Vagina (tissue), 2 donors: Measurements from ENCODE around the gene LBH.

Experiments
- POLR2A ChIP-seq, 2 donors: fragments of 450-650 bp; IDR thresholded peaks; one replicate each; pipeline ENCODE4 v1.6.1; 2017; ENCODE audit warnings: antibody characterized with exemption in 2 of 2, mild to moderate bottlenecking in 2 of 2, moderate library complexity in 2 of 2
- POLR2AphosphoS5 ChIP-seq, 2 donors: sonication (generic); formaldehyde crosslinking; IDR thresholded peaks; one replicate each; pipeline ENCODE4 v1.9.0; 2017; ENCODE audit warnings: antibody characterized with exemption in 2 of 2, mild to moderate bottlenecking in 2 of 2, low read depth in 1 of 2; ENCODE audit not compliant: insufficient read depth in 1 of 2
- TF ChIP-seq, protein P1 (sequence below), 3 experiments: fragments of 450-650 bp in 2 of 3; fragments of 200-600 bp in 1 of 3; sonication (generic) in 1 of 3; IDR thresholded peaks; one replicate each; pipeline ENCODE4 v1.5.1; 2017 to 2019; ENCODE audit warnings: antibody characterized with exemption in 3 of 3, mild to moderate bottlenecking in 2 of 3, moderate library complexity in 2 of 3

DNA sequence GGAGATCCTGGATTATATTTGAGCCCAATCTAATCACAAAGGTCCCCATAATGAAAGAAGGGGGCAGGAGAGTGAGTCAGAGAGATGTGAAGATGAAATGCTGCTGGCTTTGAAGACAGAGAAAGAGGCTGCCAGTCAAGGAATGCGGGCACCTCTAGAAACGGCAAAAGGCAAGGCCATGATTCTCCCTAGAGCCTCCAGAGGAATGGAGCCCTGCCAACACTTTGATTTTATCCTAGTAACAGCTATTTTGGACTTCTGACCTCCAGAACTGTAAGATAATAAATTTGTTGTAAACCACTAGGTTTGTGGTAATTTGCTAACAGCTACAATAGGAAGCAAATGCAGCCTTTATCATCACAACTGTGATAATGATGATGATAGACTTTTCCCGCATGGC, 32.9 kb downstream of the LBH start:
- TF ChIP-seq, protein P1, sequence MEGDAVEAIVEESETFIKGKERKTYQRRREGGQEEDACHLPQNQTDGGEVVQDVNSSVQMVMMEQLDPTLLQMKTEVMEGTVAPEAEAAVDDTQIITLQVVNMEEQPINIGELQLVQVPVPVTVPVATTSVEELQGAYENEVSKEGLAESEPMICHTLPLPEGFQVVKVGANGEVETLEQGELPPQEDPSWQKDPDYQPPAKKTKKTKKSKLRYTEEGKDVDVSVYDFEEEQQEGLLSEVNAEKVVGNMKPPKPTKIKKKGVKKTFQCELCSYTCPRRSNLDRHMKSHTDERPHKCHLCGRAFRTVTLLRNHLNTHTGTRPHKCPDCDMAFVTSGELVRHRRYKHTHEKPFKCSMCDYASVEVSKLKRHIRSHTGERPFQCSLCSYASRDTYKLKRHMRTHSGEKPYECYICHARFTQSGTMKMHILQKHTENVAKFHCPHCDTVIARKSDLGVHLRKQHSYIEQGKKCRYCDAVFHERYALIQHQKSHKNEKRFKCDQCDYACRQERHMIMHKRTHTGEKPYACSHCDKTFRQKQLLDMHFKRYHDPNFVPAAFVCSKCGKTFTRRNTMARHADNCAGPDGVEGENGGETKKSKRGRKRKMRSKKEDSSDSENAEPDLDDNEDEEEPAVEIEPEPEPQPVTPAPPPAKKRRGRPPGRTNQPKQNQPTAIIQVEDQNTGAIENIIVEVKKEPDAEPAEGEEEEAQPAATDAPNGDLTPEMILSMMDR (IDR thresholded peaks at IDR 0.05) = no peak
- TF ChIP-seq POLR2A (IDR thresholded peaks at IDR 0.05) = no peak
- TF ChIP-seq POLR2AphosphoS5 (IDR thresholded peaks at IDR 0.05; ENCODE audit: insufficient read depth in 1 of 2, low read depth in 1 of 2) = no peak
